ENCODE measurements around the gene UGCG. TPM values are rescaled to one million over a fixed set of nuclear protein-coding genes. Genes with fewer than 3 reads are reported as not detected.
A peak's percentile ranks its signal among the peaks of the same experiment; 100 is the strongest.

The UGCG gene
- total and polyA plus RNA-seq, 9 of the 15 experiments (the other 6 are each of a cell fraction or from before 2014, with no cell fraction given), result 20.0 to 40.3 (median 29.2) TPM

DNA sequence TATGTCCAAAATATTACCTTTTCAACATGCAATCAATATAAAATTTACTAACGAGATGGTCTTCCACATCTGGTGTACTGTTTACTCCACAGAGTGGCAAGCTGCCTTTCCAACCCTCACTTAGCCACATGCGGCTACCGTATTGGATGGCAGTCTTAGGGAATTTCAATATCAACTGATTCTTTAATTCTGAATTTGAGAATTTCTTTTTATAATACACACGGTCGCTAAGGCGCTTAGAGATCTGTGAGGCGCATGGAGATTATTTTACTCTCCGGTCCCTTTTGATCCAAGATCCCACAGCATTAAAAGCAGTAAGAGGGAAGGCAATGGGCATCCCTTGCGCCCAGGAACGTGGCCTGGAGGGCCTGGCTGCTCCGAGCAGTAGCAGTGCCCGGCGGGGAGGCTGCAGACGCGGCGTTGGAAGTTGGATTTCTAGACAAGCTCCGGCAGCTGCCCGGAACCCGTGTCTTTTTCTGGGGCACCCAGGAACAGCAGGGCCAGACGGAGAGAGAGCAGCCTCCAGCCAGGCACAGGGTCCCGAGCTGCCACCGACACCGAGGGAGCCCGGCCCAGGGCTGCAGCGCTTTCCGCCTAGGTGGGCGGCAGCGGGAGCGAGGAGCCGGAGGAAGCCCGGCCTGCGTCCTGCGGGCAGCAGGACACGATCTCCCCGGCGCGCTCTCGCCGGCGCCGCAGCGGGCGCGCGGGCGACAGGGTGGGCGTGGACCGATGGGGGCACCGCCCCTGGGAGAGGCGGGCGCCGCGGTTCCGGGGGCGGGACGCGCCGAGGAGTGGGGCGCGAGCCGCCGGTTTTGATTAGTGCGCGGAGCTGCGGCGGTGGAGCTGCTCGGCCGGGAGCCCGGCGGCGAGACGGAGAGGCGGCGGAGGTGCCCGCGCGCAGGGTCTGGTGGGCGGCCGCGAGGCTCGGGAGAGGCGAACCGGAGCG, at the start of gene UGCG (continued):
- TF ChIP-seq, protein P1, sequence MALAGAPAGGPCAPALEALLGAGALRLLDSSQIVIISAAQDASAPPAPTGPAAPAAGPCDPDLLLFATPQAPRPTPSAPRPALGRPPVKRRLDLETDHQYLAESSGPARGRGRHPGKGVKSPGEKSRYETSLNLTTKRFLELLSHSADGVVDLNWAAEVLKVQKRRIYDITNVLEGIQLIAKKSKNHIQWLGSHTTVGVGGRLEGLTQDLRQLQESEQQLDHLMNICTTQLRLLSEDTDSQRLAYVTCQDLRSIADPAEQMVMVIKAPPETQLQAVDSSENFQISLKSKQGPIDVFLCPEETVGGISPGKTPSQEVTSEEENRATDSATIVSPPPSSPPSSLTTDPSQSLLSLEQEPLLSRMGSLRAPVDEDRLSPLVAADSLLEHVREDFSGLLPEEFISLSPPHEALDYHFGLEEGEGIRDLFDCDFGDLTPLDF (CRISPR knock-in tag; IDR thresholded peaks at IDR 0.05), result 0 out of 2 replicates have a peak, but pooled peaks have one; percentile 34
- TF ChIP-seq RCOR1 (IDR thresholded peaks at IDR 0.05; ENCODE audit: borderline replicate concordance in 1 of 2, low read depth in 2 of 2, low read length in 2 of 2) (peak in 1 of 2 experiments; percentile 61; a peak in 2 of 4 replicates), SMAD4 (CRISPR knock-in tag; conservative IDR thresholded peaks at IDR 0.05) (peak; percentile 92), ZBTB7A (IDR thresholded peaks at IDR 0.05; ENCODE audit: borderline replicate concordance, control insufficient read depth, low read depth, low read length) (peak; percentile 81; the same call in 1 of the 2 replicates), NFATC3 (IDR thresholded peaks at IDR 0.05) (no peak)
- TF ChIP-seq, protein P2, sequence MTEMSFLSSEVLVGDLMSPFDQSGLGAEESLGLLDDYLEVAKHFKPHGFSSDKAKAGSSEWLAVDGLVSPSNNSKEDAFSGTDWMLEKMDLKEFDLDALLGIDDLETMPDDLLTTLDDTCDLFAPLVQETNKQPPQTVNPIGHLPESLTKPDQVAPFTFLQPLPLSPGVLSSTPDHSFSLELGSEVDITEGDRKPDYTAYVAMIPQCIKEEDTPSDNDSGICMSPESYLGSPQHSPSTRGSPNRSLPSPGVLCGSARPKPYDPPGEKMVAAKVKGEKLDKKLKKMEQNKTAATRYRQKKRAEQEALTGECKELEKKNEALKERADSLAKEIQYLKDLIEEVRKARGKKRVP (CRISPR knock-in tag; IDR thresholded peaks at IDR 0.05), result peak; percentile 33; the same call in 1 of the 2 replicates
- TF ChIP-seq, protein P3, sequence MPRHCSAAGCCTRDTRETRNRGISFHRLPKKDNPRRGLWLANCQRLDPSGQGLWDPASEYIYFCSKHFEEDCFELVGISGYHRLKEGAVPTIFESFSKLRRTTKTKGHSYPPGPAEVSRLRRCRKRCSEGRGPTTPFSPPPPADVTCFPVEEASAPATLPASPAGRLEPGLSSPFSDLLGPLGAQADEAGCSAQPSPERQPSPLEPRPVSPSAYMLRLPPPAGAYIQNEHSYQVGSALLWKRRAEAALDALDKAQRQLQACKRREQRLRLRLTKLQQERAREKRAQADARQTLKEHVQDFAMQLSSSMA (CRISPR knock-in tag; IDR thresholded peaks at IDR 0.05), result 0 out of 2 replicates have a peak, but pooled peaks have one; percentile 48
- TF ChIP-seq, protein P4, sequence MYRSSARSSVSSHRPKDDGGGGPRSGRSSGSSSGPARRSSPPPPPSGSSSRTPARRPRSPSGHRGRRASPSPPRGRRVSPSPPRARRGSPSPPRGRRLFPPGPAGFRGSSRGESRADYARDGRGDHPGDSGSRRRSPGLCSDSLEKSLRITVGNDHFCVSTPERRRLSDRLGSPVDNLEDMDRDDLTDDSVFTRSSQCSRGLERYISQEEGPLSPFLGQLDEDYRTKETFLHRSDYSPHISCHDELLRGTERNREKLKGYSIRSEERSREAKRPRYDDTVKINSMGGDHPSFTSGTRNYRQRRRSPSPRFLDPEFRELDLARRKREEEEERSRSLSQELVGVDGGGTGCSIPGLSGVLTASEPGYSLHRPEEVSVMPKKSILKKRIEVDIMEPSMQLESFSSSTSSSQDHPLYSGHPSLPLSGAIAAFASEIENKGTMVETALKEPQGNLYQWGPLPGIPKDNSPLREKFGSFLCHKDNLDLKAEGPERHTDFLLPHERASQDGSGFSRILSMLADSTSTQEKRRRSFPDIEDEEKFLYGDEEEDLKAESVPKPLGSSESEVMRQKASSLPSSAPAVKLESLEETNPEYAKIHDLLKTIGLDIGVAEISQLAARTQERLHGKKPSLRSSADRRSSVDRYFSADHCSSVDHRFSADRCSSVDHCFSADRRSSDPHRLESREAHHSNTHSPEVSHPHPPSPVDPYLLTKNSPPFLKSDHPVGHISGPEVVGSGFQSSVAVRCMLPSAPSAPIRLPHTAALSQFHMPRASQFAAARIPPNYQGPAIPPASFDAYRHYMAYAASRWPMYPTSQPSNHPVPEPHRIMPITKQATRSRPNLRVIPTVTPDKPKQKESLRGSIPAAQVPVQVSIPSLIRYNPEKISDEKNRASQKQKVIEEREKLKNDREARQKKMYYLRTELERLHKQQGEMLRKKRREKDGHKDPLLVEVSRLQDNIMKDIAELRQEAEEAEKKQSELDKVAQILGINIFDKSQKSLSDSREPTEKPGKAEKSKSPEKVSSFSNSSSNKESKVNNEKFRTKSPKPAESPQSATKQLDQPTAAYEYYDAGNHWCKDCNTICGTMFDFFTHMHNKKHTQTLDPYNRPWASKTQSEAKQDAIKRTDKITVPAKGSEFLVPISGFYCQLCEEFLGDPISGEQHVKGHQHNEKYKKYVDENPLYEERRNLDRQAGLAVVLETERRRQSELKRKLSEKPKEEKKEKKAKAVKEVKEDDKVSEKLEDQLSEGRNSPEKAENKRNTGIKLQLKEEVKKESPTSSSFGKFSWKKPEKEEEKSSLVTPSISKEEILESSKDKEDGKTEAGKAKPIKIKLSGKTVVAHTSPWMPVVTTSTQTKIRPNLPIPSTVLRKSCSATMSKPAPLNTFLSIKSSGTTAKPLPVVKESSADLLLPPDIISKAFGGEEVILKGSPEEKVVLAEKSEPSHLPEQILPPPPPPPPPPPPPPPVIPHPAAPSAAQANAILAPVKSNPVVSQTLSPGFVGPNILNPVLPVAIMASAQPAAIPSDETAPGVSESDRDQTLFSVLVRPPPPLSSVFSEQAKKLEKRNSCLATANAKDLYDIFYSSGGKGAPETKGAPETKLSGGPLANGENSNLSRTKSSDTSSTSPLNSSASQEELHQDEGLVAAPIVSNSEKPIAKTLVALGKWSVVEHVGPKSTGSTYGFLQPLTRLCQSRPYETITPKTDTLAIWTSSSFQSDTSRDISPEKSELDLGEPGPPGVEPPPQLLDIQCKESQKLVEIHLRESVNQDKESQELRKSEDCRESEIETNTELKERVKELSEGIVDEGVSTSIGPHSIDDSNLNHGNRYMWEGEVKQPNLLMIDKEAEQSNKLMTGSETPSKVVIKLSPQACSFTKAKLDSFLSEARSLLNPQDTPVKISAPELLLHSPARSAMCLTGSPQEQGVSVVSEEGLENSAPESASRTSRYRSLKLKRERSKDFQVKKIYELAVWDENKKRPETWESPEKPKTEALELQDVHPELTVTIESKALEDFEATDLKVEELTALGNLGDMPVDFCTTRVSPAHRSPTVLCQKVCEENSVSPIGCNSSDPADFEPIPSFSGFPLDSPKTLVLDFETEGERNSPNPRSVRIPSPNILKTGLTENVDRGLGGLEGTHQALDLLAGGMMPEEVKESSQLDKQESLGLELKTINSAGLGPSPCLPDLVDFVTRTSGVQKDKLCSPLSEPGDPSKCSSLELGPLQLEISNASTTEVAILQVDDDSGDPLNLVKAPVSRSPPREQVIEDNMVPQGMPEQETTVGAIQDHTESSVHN (IDR thresholded peaks at IDR 0.05; ENCODE audit: borderline replicate concordance in 1 of 2, low read depth in 1 of 2), result no peak
